ENCODE results near the gene CCDC85C. TPM values are rescaled to one million over a fixed set of nuclear protein-coding genes. Genes with fewer than 3 reads are reported as not detected.

Gene CCDC85C
- polyA plus RNA-seq, 4 donors = 17.6 to 42.3 (median 28.6) TPM

GRCh38 chr14:99565383-99565782, 38.6 kb downstream of the CCDC85C start:
- DNase-seq (peak in 1 of 2 donors; percentile 26), FAIRE-seq (no peak)
- Histone ChIP-seq H3K4me3 (ENCODE audit: low read depth in 1 of 3, low read length in 3 of 3) (no peak overlapping the region), H3K27me3 (ENCODE audit: control insufficient read depth in 3 of 3, insufficient read depth in 3 of 3, low read length in 3 of 3) (no peaks in the 10 kb centered on the region), H3K9me3 (ENCODE audit: control insufficient read depth in 2 of 2, insufficient read depth in 1 of 2, low read depth in 1 of 2, low read length in 1 of 2) (no peaks in the 10 kb centered on the region), H3K27ac (ENCODE audit: low read depth in 1 of 3, low read length in 2 of 3) (peak overlapping the region in 1 of 3 donors; percentile 91), H3K36me3 (ENCODE audit: control insufficient read depth in 3 of 3, insufficient read depth in 2 of 3, low read depth in 1 of 3, low read length in 3 of 3) (peaks cover 0 to 41% (median 0%) of the 10 kb centered on the region in 3 donors), H3K4me1 (ENCODE audit: control insufficient read depth in 3 of 3, insufficient read depth in 2 of 3, low read depth in 1 of 3, low read length in 2 of 3) (peaks cover 5 to 94% (median 11%) of the 10 kb centered on the region in 3 donors)
- 53 to 76% (median 56%) methylated on average over 3 to 4 of the region's 4 CpGs for WGBS, 3 donors

GRCh38 chr14:99564926-99565259, 39.1 kb downstream of the CCDC85C start:
- FAIRE-seq (no peak), DNase-seq (no peak)
- Histone ChIP-seq H3K4me1 (ENCODE audit: control insufficient read depth in 3 of 3, insufficient read depth in 2 of 3, low read depth in 1 of 3, low read length in 2 of 3) (peaks cover 5 to 89% (median 10%) of the 10 kb centered on the region in 3 donors), H3K36me3 (ENCODE audit: control insufficient read depth in 3 of 3, insufficient read depth in 2 of 3, low read depth in 1 of 3, low read length in 3 of 3) (peaks cover 0 to 42% (median 0%) of the 10 kb centered on the region in 3 donors), H3K4me3 (ENCODE audit: low read depth in 1 of 3, low read length in 3 of 3) (no peak overlapping the region), H3K27me3 (ENCODE audit: control insufficient read depth in 3 of 3, insufficient read depth in 3 of 3, low read length in 3 of 3) (no peaks in the 10 kb centered on the region), H3K9me3 (ENCODE audit: control insufficient read depth in 2 of 2, insufficient read depth in 1 of 2, low read depth in 1 of 2, low read length in 1 of 2) (no peaks in the 10 kb centered on the region), H3K27ac (ENCODE audit: low read depth in 1 of 3, low read length in 2 of 3) (peak overlapping the region in 2 of 3 donors; percentile 40 to 91)
- 59 to 79% (median 79%) methylated on average over 14 of the region's 14 CpGs for WGBS, 3 donors

- Histone ChIP-seq H3K27me3 (ENCODE audit: control insufficient read depth in 3 of 3, insufficient read depth in 3 of 3, low read length in 3 of 3) (no peaks in the 10 kb centered on the region), H3K4me1 (ENCODE audit: control insufficient read depth in 3 of 3, insufficient read depth in 2 of 3, low read depth in 1 of 3, low read length in 2 of 3) (peaks cover 5 to 84% (median 10%) of the 10 kb centered on the region in 3 donors), H3K36me3 (ENCODE audit: control insufficient read depth in 3 of 3, insufficient read depth in 2 of 3, low read depth in 1 of 3, low read length in 3 of 3) (peaks cover 0 to 44% (median 0%) of the 10 kb centered on the region in 3 donors), H3K4me3 (ENCODE audit: low read depth in 1 of 3, low read length in 3 of 3) (no peak overlapping the region), H3K27ac (ENCODE audit: low read depth in 1 of 3, low read length in 2 of 3) (peak overlapping the region; percentile 5 to 91 (median 40)), H3K9me3 (ENCODE audit: control insufficient read depth in 2 of 2, insufficient read depth in 1 of 2, low read depth in 1 of 2, low read length in 1 of 2) (no peaks in the 10 kb centered on the region)
- peak; percentile 56 to 67 for DNase-seq
- WGBS, 3 donors = 40 to 50% (median 47%) methylated on average over 11 of the region's 11 CpGs
- no peak for FAIRE-seq
Observed at GRCh38 chr14:99564256-99564925, 39.6 kb downstream of the CCDC85C start.

GRCh38 chr14:99563749-99564129, 40.3 kb downstream of the CCDC85C start:
- Histone ChIP-seq H3K9me3 (ENCODE audit: control insufficient read depth in 2 of 2, insufficient read depth in 1 of 2, low read depth in 1 of 2, low read length in 1 of 2) (no peaks in the 10 kb centered on the region), H3K4me1 (ENCODE audit: control insufficient read depth in 3 of 3, insufficient read depth in 2 of 3, low read depth in 1 of 3, low read length in 2 of 3) (peaks cover 3 to 78% (median 10%) of the 10 kb centered on the region in 3 donors), H3K36me3 (ENCODE audit: control insufficient read depth in 3 of 3, insufficient read depth in 2 of 3, low read depth in 1 of 3, low read length in 3 of 3) (peaks cover 0 to 47% (median 0%) of the 10 kb centered on the region in 3 donors), H3K27me3 (ENCODE audit: control insufficient read depth in 3 of 3, insufficient read depth in 3 of 3, low read length in 3 of 3) (no peaks in the 10 kb centered on the region), H3K27ac (ENCODE audit: low read depth in 1 of 3, low read length in 2 of 3) (peak overlapping the region in 2 of 3 donors; percentile 27 to 91), H3K4me3 (ENCODE audit: low read depth in 1 of 3, low read length in 3 of 3) (no peak overlapping the region)
- 79 to 90% (median 81%) methylated on average over 6 of the region's 6 CpGs for WGBS, 3 donors
- FAIRE-seq (no peak), DNase-seq (no peak)

GRCh38 chr14:99562856-99563748, 40.9 kb downstream of the CCDC85C start:
- no peak for FAIRE-seq

GRCh38 chr14:99561864-99562263, 42.1 kb downstream of the CCDC85C start:
- no peak overlapping the region for H3K4me3 ChIP-seq (ENCODE audit: low read depth in 1 of 3, low read length in 3 of 3)
- no peaks in the 10 kb centered on the region for H3K27me3 ChIP-seq (ENCODE audit: control insufficient read depth in 3 of 3, insufficient read depth in 3 of 3, low read length in 3 of 3)
- no peaks in the 10 kb centered on the region for H3K9me3 ChIP-seq (ENCODE audit: control insufficient read depth in 2 of 2, insufficient read depth in 1 of 2, low read depth in 1 of 2, low read length in 1 of 2)
- FAIRE-seq (no peak), DNase-seq (peak in 1 of 2 donors; percentile 21)
- peaks cover 0 to 55% (median 0%) of the 10 kb centered on the region in 3 donors for H3K36me3 ChIP-seq (ENCODE audit: control insufficient read depth in 3 of 3, insufficient read depth in 2 of 3, low read depth in 1 of 3, low read length in 3 of 3)
- H3K4me1 ChIP-seq (ENCODE audit: control insufficient read depth in 3 of 3, insufficient read depth in 2 of 3, low read depth in 1 of 3, low read length in 2 of 3) = peaks cover 0 to 61% (median 4%) of the 10 kb centered on the region in 3 donors
- WGBS, 3 donors = 37 to 68% (median 48%) methylated on average over 10 of the region's 10 CpGs
- no peak overlapping the region for H3K27ac ChIP-seq (ENCODE audit: low read depth in 1 of 3, low read length in 2 of 3)

More at GRCh38 chr14:99562856-99563748, 40.9 kb downstream of the CCDC85C start:
- DNase-seq = peak; percentile 75 to 76
- 31 to 49% (median 38%) methylated on average over 22 to 23 of the region's 23 CpGs for WGBS, 3 donors
- no peak overlapping the region for H3K4me3 ChIP-seq (ENCODE audit: low read depth in 1 of 3, low read length in 3 of 3)
- H3K27ac ChIP-seq (ENCODE audit: low read depth in 1 of 3, low read length in 2 of 3) = peak overlapping the region in 2 of 3 donors; percentile 27 to 91
- H3K9me3 ChIP-seq (ENCODE audit: control insufficient read depth in 2 of 2, insufficient read depth in 1 of 2, low read depth in 1 of 2, low read length in 1 of 2) = no peaks in the 10 kb centered on the region
- H3K36me3 ChIP-seq (ENCODE audit: control insufficient read depth in 3 of 3, insufficient read depth in 2 of 3, low read depth in 1 of 3, low read length in 3 of 3) = peaks cover 0 to 52% (median 0%) of the 10 kb centered on the region in 3 donors
- peaks cover 0 to 71% (median 6%) of the 10 kb centered on the region in 3 donors for H3K4me1 ChIP-seq (ENCODE audit: control insufficient read depth in 3 of 3, insufficient read depth in 2 of 3, low read depth in 1 of 3, low read length in 2 of 3)
- H3K27me3 ChIP-seq (ENCODE audit: control insufficient read depth in 3 of 3, insufficient read depth in 3 of 3, low read length in 3 of 3) = no peaks in the 10 kb centered on the region

GRCh38 chr14:99560922-99561683, 42.9 kb downstream of the CCDC85C start:
- no peak overlapping the region for H3K4me3 ChIP-seq (ENCODE audit: low read depth in 1 of 3, low read length in 3 of 3)
- no peaks in the 10 kb centered on the region for H3K27me3 ChIP-seq (ENCODE audit: control insufficient read depth in 3 of 3, insufficient read depth in 3 of 3, low read length in 3 of 3)
- no peaks in the 10 kb centered on the region for H3K9me3 ChIP-seq (ENCODE audit: control insufficient read depth in 2 of 2, insufficient read depth in 1 of 2, low read depth in 1 of 2, low read length in 1 of 2)
- no peak overlapping the region for H3K27ac ChIP-seq (ENCODE audit: low read depth in 1 of 3, low read length in 2 of 3)
- H3K4me1 ChIP-seq (ENCODE audit: control insufficient read depth in 3 of 3, insufficient read depth in 2 of 3, low read depth in 1 of 3, low read length in 2 of 3) = peaks cover 0 to 60% (median 2%) of the 10 kb centered on the region in 3 donors
- peaks cover 0 to 55% (median 0%) of the 10 kb centered on the region in 3 donors for H3K36me3 ChIP-seq (ENCODE audit: control insufficient read depth in 3 of 3, insufficient read depth in 2 of 3, low read depth in 1 of 3, low read length in 3 of 3)
- FAIRE-seq (no peak), DNase-seq (peak in 1 of 2 donors; percentile 35)
- WGBS, 3 donors = 32 to 66% (median 48%) methylated on average over 15 of the region's 15 CpGs

- H3K27ac ChIP-seq (ENCODE audit: low read depth in 1 of 3, low read length in 2 of 3) = no peak overlapping the region
Observed at GRCh38 chr14:99560403-99560802, 43.6 kb downstream of the CCDC85C start.

More at GRCh38 chr14:99560403-99560802, 43.6 kb downstream of the CCDC85C start:
- FAIRE-seq (no peak), DNase-seq (no peak)
- no peaks in the 10 kb centered on the region for H3K9me3 ChIP-seq (ENCODE audit: control insufficient read depth in 2 of 2, insufficient read depth in 1 of 2, low read depth in 1 of 2, low read length in 1 of 2)
- H3K27me3 ChIP-seq (ENCODE audit: control insufficient read depth in 3 of 3, insufficient read depth in 3 of 3, low read length in 3 of 3) = no peaks in the 10 kb centered on the region
- peaks cover 0 to 60% (median 2%) of the 10 kb centered on the region in 3 donors for H3K4me1 ChIP-seq (ENCODE audit: control insufficient read depth in 3 of 3, insufficient read depth in 2 of 3, low read depth in 1 of 3, low read length in 2 of 3)
- H3K4me3 ChIP-seq (ENCODE audit: low read depth in 1 of 3, low read length in 3 of 3) = no peak overlapping the region
- WGBS, 3 donors = 90 to 92% (median 91%) methylated on average over 13 of the region's 13 CpGs
- peaks cover 0 to 48% (median 0%) of the 10 kb centered on the region in 3 donors for H3K36me3 ChIP-seq (ENCODE audit: control insufficient read depth in 3 of 3, insufficient read depth in 2 of 3, low read depth in 1 of 3, low read length in 3 of 3)
